CD4-positive, alpha-beta T cell (primary cell): ENCODE results near the gene PTGS1. TPM values are rescaled to one million over a fixed set of nuclear protein-coding genes. Genes with fewer than 3 reads are reported as not detected.
A peak's percentile ranks its signal among the peaks of the same experiment; 100 is the strongest.

Experiments
- ATAC-seq: fragments of 200-7000 bp; cut with Tn5 transposase; one replicate; pipeline ENCODE4 v1.10.0; 2022; ENCODE audit warnings: mild to moderate bottlenecking; ENCODE audit not compliant: poor library complexity
- CTCF ChIA-PET: fragments of 350-600 bp; sonication (Branson Sonifier 250); formaldehyde crosslinking; loops from one replicate; lab custom pipeline; 2021; ENCODE audit warnings: antibody characterized with exemption, inconsistent platforms; lab: Charles Lee
- POLR2A ChIA-PET: fragments of 350-600 bp; sonication (Branson Sonifier 250); formaldehyde crosslinking; loops from one replicate; lab custom pipeline; 2021; ENCODE audit warnings: antibody characterized with exemption, inconsistent platforms; lab: Charles Lee
- DNase-seq, 14 experiments: peaks; one replicate each; pipeline ENCODE4 v3.0.0-alpha.2; 2013 to 2020; ENCODE audit warnings: mixed read lengths in 2 of 14
- H3K27ac ChIP-seq, 2 donors: one replicate each; pipeline versions ENCODE4 v1.5.1 to v1.7.0; 2013; ENCODE audit warnings: low read length in 2 of 2, low read depth in 1 of 2, mild to moderate bottlenecking in 1 of 2
- H3K27me3 ChIP-seq, 2 experiments: 1 replicate in 1 of 2; 2 replicates in 1 of 2; pipeline versions ENCODE4 v1.6.1 to v1.7.0; 2013; ENCODE audit warnings: low read length in 2 of 2, control low read depth in 1 of 2, mild to moderate bottlenecking in 1 of 2, moderate library complexity in 1 of 2; ENCODE audit not compliant: insufficient read depth in 2 of 2, control insufficient read depth in 1 of 2
- H3K36me3 ChIP-seq: one replicate; pipeline ENCODE4 v1.6.1; 2013; ENCODE audit warnings: low read length, control low read depth; ENCODE audit not compliant: insufficient read depth
- H3K4me1 ChIP-seq: one replicate; pipeline ENCODE4 v1.6.1; 2013; ENCODE audit warnings: low read length, control low read depth; ENCODE audit not compliant: insufficient read depth
- H3K4me3 ChIP-seq: one replicate; pipeline ENCODE4 v1.5.1; 2013; ENCODE audit warnings: mild to moderate bottlenecking, low read length, moderate library complexity
- H3K9me3 ChIP-seq, 2 experiments: 1 replicate in 1 of 2; 2 replicates in 1 of 2; pipeline versions ENCODE4 v1.6.1 to v1.7.0; 2013; ENCODE audit warnings: low read length in 2 of 2, mild to moderate bottlenecking in 2 of 2, control low read depth in 1 of 2, moderate library complexity in 1 of 2; ENCODE audit not compliant: control insufficient read depth in 1 of 2, insufficient read depth in 1 of 2
- H3K27ac Mint-ChIP-seq: one replicate; pipeline ENCODE4 v1.8.0; 2020; ENCODE audit warnings: mixed read lengths
- H3K27me3 Mint-ChIP-seq: one replicate; pipeline ENCODE4 v1.8.0; 2021; ENCODE audit warnings: mixed read lengths
- H3K36me3 Mint-ChIP-seq: one replicate; pipeline ENCODE4 v1.8.0; 2021; ENCODE audit warnings: low read depth, mixed read lengths
- H3K4me1 Mint-ChIP-seq: one replicate; pipeline ENCODE4 v1.8.0; 2021; ENCODE audit warnings: low read depth, mixed read lengths
- H3K4me3 Mint-ChIP-seq: one replicate; pipeline ENCODE4 v1.8.0; 2020; ENCODE audit warnings: mild to moderate bottlenecking, mixed read lengths
- H3K9me3 Mint-ChIP-seq: one replicate; pipeline ENCODE4 v1.8.0; 2020; ENCODE audit warnings: mixed read lengths
- CTCF ChIP-seq: fragments of 200-600 bp; IDR thresholded peaks from one replicate; pipeline ENCODE4 v1.8.0; 2022; ENCODE audit warnings: antibody characterized with exemption, mild to moderate bottlenecking
- intact Hi-C, 2 experiments: fragments of 100-400 bp; cut with DNase I in 1 of 2; cut with micrococcal nuclease in 1 of 2; formaldehyde crosslinking; loops; one replicate each; pipeline versions ENCODE4 v1.15.1 to v1.9.0; 2023 to 2025; cut with DNase I, micrococcal nuclease
- total RNA-seq, 174 experiments: library from RNA in 2 of 174; stranded (reverse) in 2 of 174; gene quantifications; one replicate each; pipeline ENCODE4 v1.2.3 and lab custom pipeline; 2021 to 2026

Gene PTGS1
- total RNA-seq, 2 experiments from 2014 or later = 0.14 to 0.27 TPM

GRCh38 chr9:122348288-122348777, 22.5 kb upstream of the PTGS1 start:
- peaks cover 6% of the 10 kb centered on the region for H3K4me1 ChIP-seq
- no peak for DNase-seq
- H3K36me3 Mint-ChIP-seq = no peaks in the 10 kb centered on the region
- H3K4me3 Mint-ChIP-seq = peak overlapping the region; percentile 2
- no peak overlapping the region for H3K4me3 ChIP-seq
- POLR2A ChIA-PET = interaction anchor here (0.6 kb wide), 1 partner anchor 255 kb away, joined by 3 read pairs; no protein-coding TSS in a partner anchor
- intact Hi-C loops = no loop called here
- H3K9me3 ChIP-seq = peaks cover 0 to 6% of the 10 kb centered on the region in 2 experiments
- H3K27ac Mint-ChIP-seq = no peak overlapping the region
- H3K27me3 ChIP-seq = peaks cover 15% of the 10 kb centered on the region in 2 experiments
- no peaks in the 10 kb centered on the region for H3K36me3 ChIP-seq
- no peak overlapping the region for H3K27ac ChIP-seq
- H3K9me3 Mint-ChIP-seq = no peaks in the 10 kb centered on the region
- no peak for ATAC-seq
- H3K27me3 Mint-ChIP-seq = peaks cover 71% of the 10 kb centered on the region
- CTCF ChIA-PET = interaction anchor here (3.7 kb wide), 1 partner anchor 223 kb away, joined by 23 read pairs; no protein-coding TSS in a partner anchor
- no peak for TF ChIP-seq CTCF
- H3K4me1 Mint-ChIP-seq = peaks cover 12% of the 10 kb centered on the region

GRCh38 chr9:122348791-122349190, 22.0 kb upstream of the PTGS1 start:
- ATAC-seq (no peak), DNase-seq (no peak)
- Mint-ChIP-seq H3K27me3 (peaks cover 70% of the 10 kb centered on the region), H3K36me3 (no peaks in the 10 kb centered on the region), H3K27ac (no peak overlapping the region), H3K4me3 (peak overlapping the region; percentile 2), H3K4me1 (peaks cover 12% of the 10 kb centered on the region), H3K9me3 (peaks cover 2% of the 10 kb centered on the region)
- Histone ChIP-seq H3K27ac (no peak overlapping the region), H3K27me3 (peaks cover 15% of the 10 kb centered on the region in 2 experiments), H3K4me1 (peaks cover 6% of the 10 kb centered on the region), H3K9me3 (peaks cover 0 to 9% of the 10 kb centered on the region in 2 experiments), H3K36me3 (no peaks in the 10 kb centered on the region), H3K4me3 (no peak overlapping the region)
- ChIA-PET POLR2A (interaction anchor here (0.6 kb wide), 1 partner anchor 255 kb away, joined by 3 read pairs; no protein-coding TSS in a partner anchor), CTCF (interaction anchor here (3.7 kb wide), 1 partner anchor 224 kb away, joined by 23 read pairs; no protein-coding TSS in a partner anchor)
- intact Hi-C loops = no loop called here
- no peak for TF ChIP-seq CTCF

GRCh38 chr9:122349201-122349600, 21.6 kb upstream of the PTGS1 start:
- Mint-ChIP-seq H3K9me3 (peaks cover 2% of the 10 kb centered on the region), H3K27me3 (peaks cover 66% of the 10 kb centered on the region), H3K4me1 (peaks cover 12% of the 10 kb centered on the region), H3K36me3 (no peaks in the 10 kb centered on the region), H3K4me3 (no peak overlapping the region), H3K27ac (no peak overlapping the region)
- H3K9me3 ChIP-seq = peaks cover 0 to 9% of the 10 kb centered on the region in 2 experiments
- POLR2A ChIA-PET = no interaction called here
- no peak for ATAC-seq
- peaks cover 15% of the 10 kb centered on the region in 2 experiments for H3K27me3 ChIP-seq
- no peak for DNase-seq
- no peak overlapping the region for H3K27ac ChIP-seq
- no peak for TF ChIP-seq CTCF
- CTCF ChIA-PET = interaction anchor here (3.5 to 3.7 kb wide), 2 partner anchors 224 to 251 kb away, joined by 23 to 31 read pairs; no protein-coding TSS in a partner anchor
- intact Hi-C loops = no loop called here
- no peaks in the 10 kb centered on the region for H3K36me3 ChIP-seq
- no peak overlapping the region for H3K4me3 ChIP-seq
- peaks cover 6% of the 10 kb centered on the region for H3K4me1 ChIP-seq
